HEK293 (cell line): ENCODE data around the gene TMC6.

Source experiments
- CTCF ChIA-PET: fragments of 350-600 bp; formaldehyde crosslinking; extraction: SDS; loops from one replicate; lab custom pipeline; 2021; ENCODE audit warnings: antibody characterized with exemption; lab: Yijun Ruan, JAX
- POLR2A ChIA-PET: fragments of 300-600 bp; formaldehyde crosslinking; extraction: SDS; loops from one replicate; lab custom pipeline; 2020; ENCODE audit warnings: antibody characterized with exemption, inconsistent platforms; lab: Yijun Ruan, JAX
- H3K27ac ChIP-seq: fragments of 200-500 bp; sonication (Bioruptor generic); 2 replicates; pipeline ENCODE4 v1.5.1; 2014; ENCODE audit warnings: low read depth, low read length, control low read depth, inconsistent platforms; ENCODE audit errors: extremely low read depth
- H3K36me3 ChIP-seq, 2 experiments: fragments of 200-500 bp in 1 of 2; sonication (Bioruptor generic) in 1 of 2; 1 replicate in 1 of 2; 2 replicates in 1 of 2; pipeline ENCODE4 v1.5.1; 2014 to 2017; ENCODE audit warnings: inconsistent platforms in 2 of 2, low read length in 2 of 2; ENCODE audit not compliant: control insufficient read depth in 2 of 2, insufficient read depth in 1 of 2
- H3K4me1 ChIP-seq: fragments of 200-500 bp; sonication (Bioruptor generic); 2 replicates; pipeline ENCODE4 v1.5.1; 2014; ENCODE audit warnings: mild to moderate bottlenecking, low read length, inconsistent platforms; ENCODE audit not compliant: control insufficient read depth, insufficient read depth
- H3K4me3 ChIP-seq: 2 replicates; pipeline ENCODE4 v1.5.1; 2011; ENCODE audit warnings: low read depth, mild to moderate bottlenecking, control low read depth, low read length, moderate library complexity
- H3K9me3 ChIP-seq: fragments of 200-500 bp; sonication (Bioruptor generic); 2 replicates; pipeline ENCODE4 v1.5.1; 2014; ENCODE audit warnings: low read depth, low read length, inconsistent platforms; ENCODE audit not compliant: control insufficient read depth, insufficient read depth
- IKZF3 ChIP-seq: fragments of 450-650 bp; IDR thresholded peaks from 2 replicates; pipeline ENCODE4 v1.5.0; 2018; ENCODE audit warnings: missing biosample characterization, mild to moderate bottlenecking, missing genetic modification characterization, moderate library complexity
- SP7 ChIP-seq: fragments of 450-650 bp; formaldehyde crosslinking; IDR thresholded peaks from 2 replicates; pipeline ENCODE4 v1.5.1; 2016; ENCODE audit warnings: missing biosample characterization, missing genetic modification characterization
- ZNF24 ChIP-seq: fragments of 450-650 bp; formaldehyde crosslinking; IDR thresholded peaks from 2 replicates; pipeline ENCODE4 v1.5.1; 2016; ENCODE audit warnings: missing biosample characterization, missing genetic modification characterization
- ZNF266 ChIP-seq: fragments of 450-650 bp; formaldehyde crosslinking; IDR thresholded peaks from 2 replicates; pipeline ENCODE4 v1.5.1; 2016; ENCODE audit warnings: missing biosample characterization, missing genetic modification characterization, low read depth
- ZNF394 ChIP-seq: fragments of 450-650 bp; formaldehyde crosslinking; IDR thresholded peaks from 2 replicates; pipeline ENCODE4 v1.5.1; 2016; ENCODE audit warnings: missing biosample characterization, missing genetic modification characterization, mild to moderate bottlenecking, moderate library complexity, borderline replicate concordance
- ZNF521 ChIP-seq: fragments of 450-650 bp; formaldehyde crosslinking; IDR thresholded peaks from 2 replicates; pipeline ENCODE4 v1.5.1; 2017; ENCODE audit warnings: missing biosample characterization, mild to moderate bottlenecking, missing genetic modification characterization
- TF ChIP-seq, protein P1 (sequence below): fragments of 450-650 bp; formaldehyde crosslinking; IDR thresholded peaks from 2 replicates; pipeline ENCODE4 v1.5.1; 2016; ENCODE audit warnings: missing biosample characterization, missing genetic modification characterization, borderline replicate concordance
- TF ChIP-seq, protein P2 (sequence below): fragments of 450-650 bp; formaldehyde crosslinking; IDR thresholded peaks from 2 replicates; pipeline ENCODE4 v1.5.1; 2016; ENCODE audit warnings: missing biosample characterization, missing genetic modification characterization
- TF ChIP-seq, protein P3 (sequence below): fragments of 450-650 bp; formaldehyde crosslinking; IDR thresholded peaks from 2 replicates; pipeline ENCODE4 v1.5.1; 2017; ENCODE audit warnings: missing biosample characterization, missing genetic modification characterization
- TF ChIP-seq, protein P4 (sequence below): fragments of 450-650 bp; formaldehyde crosslinking; IDR thresholded peaks from 2 replicates; pipeline ENCODE4 v1.5.1; 2016; ENCODE audit warnings: missing biosample characterization, missing genetic modification characterization
- TF ChIP-seq, protein P5 (sequence below): fragments of 450-650 bp; formaldehyde crosslinking; IDR thresholded peaks from 2 replicates; pipeline ENCODE4 v1.5.1; 2016; ENCODE audit warnings: missing biosample characterization, missing genetic modification characterization
- TF ChIP-seq, protein P6 (sequence below): fragments of 450-650 bp; formaldehyde crosslinking; IDR thresholded peaks from 2 replicates; pipeline ENCODE4 v1.5.1; 2017; ENCODE audit warnings: missing biosample characterization, missing genetic modification characterization

The TMC6 gene

DNA sequence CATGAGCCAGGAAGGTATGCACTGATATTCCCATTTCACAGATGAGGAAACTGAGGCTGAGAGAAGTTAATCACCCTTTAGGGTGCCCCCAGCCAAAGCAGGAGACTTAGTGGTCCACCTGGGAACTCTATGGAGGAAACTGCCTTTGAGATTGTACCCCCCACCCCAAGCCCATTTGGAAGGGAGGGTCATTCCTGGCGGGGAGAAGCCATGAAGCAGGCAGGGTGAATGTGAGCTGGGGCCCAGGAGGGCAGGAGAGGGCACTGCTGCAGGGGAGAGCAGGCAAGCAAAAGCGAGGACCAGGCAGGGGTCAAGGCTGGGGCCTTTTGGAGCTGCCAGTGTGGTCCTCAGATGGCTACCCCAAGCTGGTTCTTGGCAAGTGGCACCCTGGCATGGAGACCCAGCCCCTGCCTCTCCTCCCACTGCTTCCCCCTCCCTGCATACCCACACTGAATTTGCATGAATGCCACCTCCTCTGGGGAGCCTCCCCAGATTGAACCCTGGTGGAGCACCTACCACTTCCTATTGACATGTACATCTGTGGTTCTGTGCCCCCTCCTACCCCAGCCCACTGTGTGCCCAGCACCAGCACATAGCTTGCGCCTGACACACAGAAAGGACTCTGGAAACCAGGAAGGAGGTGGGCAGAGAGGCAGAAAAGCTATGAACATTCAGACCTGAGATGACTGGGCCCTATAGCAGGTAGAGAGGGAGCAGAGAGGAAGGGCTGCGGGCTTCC lies 965 bp upstream of the TMC6 start:
- Histone ChIP-seq H3K4me1 (peaks cover 6% of the 10 kb centered on the region; the same call in 1 of the 2 replicates), H3K9me3 (no peaks in the 10 kb centered on the region), H3K4me3 (no peak overlapping the region), H3K27ac (no peak overlapping the region)
- CTCF ChIA-PET: interaction anchor here (0.9 to 2.0 kb wide), 3 partner anchors 11 to 57 kb away, joined by 4 to 5 read pairs (median 4); partner anchors contain the start of genes AFMID and TK1
- TF ChIP-seq, protein P1, sequence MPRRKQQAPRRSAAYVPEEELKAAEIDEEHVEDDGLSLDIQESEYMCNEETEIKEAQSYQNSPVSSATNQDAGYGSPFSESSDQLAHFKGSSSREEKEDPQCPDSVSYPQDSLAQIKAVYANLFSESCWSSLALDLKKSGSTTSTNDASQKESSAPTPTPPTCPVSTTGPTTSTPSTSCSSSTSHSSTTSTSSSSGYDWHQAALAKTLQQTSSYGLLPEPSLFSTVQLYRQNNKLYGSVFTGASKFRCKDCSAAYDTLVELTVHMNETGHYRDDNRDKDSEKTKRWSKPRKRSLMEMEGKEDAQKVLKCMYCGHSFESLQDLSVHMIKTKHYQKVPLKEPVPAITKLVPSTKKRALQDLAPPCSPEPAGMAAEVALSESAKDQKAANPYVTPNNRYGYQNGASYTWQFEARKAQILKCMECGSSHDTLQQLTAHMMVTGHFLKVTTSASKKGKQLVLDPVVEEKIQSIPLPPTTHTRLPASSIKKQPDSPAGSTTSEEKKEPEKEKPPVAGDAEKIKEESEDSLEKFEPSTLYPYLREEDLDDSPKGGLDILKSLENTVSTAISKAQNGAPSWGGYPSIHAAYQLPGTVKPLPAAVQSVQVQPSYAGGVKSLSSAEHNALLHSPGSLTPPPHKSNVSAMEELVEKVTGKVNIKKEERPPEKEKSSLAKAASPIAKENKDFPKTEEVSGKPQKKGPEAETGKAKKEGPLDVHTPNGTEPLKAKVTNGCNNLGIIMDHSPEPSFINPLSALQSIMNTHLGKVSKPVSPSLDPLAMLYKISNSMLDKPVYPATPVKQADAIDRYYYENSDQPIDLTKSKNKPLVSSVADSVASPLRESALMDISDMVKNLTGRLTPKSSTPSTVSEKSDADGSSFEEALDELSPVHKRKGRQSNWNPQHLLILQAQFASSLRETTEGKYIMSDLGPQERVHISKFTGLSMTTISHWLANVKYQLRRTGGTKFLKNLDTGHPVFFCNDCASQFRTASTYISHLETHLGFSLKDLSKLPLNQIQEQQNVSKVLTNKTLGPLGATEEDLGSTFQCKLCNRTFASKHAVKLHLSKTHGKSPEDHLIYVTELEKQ (tag by site-specific recombination): no peak
- TF ChIP-seq, protein P2, sequence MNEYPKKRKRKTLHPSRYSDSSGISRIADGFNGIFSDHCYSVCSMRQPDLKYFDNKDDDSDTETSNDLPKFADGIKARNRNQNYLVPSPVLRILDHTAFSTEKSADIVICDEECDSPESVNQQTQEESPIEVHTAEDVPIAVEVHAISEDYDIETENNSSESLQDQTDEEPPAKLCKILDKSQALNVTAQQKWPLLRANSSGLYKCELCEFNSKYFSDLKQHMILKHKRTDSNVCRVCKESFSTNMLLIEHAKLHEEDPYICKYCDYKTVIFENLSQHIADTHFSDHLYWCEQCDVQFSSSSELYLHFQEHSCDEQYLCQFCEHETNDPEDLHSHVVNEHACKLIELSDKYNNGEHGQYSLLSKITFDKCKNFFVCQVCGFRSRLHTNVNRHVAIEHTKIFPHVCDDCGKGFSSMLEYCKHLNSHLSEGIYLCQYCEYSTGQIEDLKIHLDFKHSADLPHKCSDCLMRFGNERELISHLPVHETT (tag by site-specific recombination): no peak
- TF ChIP-seq IKZF3 (tag by site-specific recombination) (no peak), ZNF521 (tag by site-specific recombination) (no peak), SP7 (tag by site-specific recombination) (no peak), ZNF394 (tag by site-specific recombination) (no peak), ZNF24 (tag by site-specific recombination) (peak; percentile 81), ZNF266 (tag by site-specific recombination) (no peak)
- TF ChIP-seq, protein P3, sequence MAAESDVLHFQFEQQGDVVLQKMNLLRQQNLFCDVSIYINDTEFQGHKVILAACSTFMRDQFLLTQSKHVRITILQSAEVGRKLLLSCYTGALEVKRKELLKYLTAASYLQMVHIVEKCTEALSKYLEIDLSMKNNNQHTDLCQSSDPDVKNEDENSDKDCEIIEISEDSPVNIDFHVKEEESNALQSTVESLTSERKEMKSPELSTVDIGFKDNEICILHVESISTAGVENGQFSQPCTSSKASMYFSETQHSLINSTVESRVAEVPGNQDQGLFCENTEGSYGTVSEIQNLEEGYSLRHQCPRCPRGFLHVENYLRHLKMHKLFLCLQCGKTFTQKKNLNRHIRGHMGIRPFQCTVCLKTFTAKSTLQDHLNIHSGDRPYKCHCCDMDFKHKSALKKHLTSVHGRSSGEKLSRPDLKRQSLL (tag by site-specific recombination): no peak
- TF ChIP-seq, protein P4, sequence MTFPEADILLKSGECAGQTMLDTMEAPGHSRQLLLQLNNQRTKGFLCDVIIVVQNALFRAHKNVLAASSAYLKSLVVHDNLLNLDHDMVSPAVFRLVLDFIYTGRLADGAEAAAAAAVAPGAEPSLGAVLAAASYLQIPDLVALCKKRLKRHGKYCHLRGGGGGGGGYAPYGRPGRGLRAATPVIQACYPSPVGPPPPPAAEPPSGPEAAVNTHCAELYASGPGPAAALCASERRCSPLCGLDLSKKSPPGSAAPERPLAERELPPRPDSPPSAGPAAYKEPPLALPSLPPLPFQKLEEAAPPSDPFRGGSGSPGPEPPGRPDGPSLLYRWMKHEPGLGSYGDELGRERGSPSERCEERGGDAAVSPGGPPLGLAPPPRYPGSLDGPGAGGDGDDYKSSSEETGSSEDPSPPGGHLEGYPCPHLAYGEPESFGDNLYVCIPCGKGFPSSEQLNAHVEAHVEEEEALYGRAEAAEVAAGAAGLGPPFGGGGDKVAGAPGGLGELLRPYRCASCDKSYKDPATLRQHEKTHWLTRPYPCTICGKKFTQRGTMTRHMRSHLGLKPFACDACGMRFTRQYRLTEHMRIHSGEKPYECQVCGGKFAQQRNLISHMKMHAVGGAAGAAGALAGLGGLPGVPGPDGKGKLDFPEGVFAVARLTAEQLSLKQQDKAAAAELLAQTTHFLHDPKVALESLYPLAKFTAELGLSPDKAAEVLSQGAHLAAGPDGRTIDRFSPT (tag by site-specific recombination): peak; percentile 16; the same call in 1 of the 2 replicates
- TF ChIP-seq, protein P5, sequence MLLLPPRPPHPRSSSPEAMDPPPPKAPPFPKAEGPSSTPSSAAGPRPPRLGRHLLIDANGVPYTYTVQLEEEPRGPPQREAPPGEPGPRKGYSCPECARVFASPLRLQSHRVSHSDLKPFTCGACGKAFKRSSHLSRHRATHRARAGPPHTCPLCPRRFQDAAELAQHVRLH (tag by site-specific recombination): 0 out of 2 replicates have a peak, but pooled peaks have one; percentile 34
- TF ChIP-seq, protein P6, sequence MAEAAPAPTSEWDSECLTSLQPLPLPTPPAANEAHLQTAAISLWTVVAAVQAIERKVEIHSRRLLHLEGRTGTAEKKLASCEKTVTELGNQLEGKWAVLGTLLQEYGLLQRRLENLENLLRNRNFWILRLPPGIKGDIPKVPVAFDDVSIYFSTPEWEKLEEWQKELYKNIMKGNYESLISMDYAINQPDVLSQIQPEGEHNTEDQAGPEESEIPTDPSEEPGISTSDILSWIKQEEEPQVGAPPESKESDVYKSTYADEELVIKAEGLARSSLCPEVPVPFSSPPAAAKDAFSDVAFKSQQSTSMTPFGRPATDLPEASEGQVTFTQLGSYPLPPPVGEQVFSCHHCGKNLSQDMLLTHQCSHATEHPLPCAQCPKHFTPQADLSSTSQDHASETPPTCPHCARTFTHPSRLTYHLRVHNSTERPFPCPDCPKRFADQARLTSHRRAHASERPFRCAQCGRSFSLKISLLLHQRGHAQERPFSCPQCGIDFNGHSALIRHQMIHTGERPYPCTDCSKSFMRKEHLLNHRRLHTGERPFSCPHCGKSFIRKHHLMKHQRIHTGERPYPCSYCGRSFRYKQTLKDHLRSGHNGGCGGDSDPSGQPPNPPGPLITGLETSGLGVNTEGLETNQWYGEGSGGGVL (tag by site-specific recombination): no peak
- TF ChIP-seq, all 188 proteins: peak for 3
- no peaks in the 10 kb centered on the region for H3K36me3 ChIP-seq
- POLR2A ChIA-PET: interaction anchor here (0.6 to 2.1 kb wide), 7 partner anchors 11 to 69 kb away, joined by 3 to 13 read pairs (median 3); partner anchors contain the start of genes AFMID and TK1
